ENCODE results near the gene CEACAM19.
"Not testable (repeated sequence)": the region's sequence is repeated elsewhere in the genome, so short reads cannot be mapped to it uniquely, and the experiment has no call there.

Gene CEACAM19

GRCh38 chr19:44703336-44704078 lies 32.2 kb downstream of the CEACAM19 start:
- TF ChIP-seq, protein P1, sequence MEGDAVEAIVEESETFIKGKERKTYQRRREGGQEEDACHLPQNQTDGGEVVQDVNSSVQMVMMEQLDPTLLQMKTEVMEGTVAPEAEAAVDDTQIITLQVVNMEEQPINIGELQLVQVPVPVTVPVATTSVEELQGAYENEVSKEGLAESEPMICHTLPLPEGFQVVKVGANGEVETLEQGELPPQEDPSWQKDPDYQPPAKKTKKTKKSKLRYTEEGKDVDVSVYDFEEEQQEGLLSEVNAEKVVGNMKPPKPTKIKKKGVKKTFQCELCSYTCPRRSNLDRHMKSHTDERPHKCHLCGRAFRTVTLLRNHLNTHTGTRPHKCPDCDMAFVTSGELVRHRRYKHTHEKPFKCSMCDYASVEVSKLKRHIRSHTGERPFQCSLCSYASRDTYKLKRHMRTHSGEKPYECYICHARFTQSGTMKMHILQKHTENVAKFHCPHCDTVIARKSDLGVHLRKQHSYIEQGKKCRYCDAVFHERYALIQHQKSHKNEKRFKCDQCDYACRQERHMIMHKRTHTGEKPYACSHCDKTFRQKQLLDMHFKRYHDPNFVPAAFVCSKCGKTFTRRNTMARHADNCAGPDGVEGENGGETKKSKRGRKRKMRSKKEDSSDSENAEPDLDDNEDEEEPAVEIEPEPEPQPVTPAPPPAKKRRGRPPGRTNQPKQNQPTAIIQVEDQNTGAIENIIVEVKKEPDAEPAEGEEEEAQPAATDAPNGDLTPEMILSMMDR (IDR thresholded peaks at IDR 0.05; ENCODE audit: low read depth, low read length), result no peak

GRCh38 chr19:44704982-44705381 lies 33.7 kb downstream of the CEACAM19 start:
- TF ChIP-seq, protein P1 (IDR thresholded peaks at IDR 0.05; ENCODE audit: low read depth, low read length), result no peak
- H3K4me3 ChIP-seq (ENCODE audit: low read depth, low read length), result no peak overlapping the region

More at GRCh38 chr19:44703336-44704078, 32.2 kb downstream of the CEACAM19 start:
- H3K4me3 ChIP-seq (ENCODE audit: low read depth, low read length), result no peak overlapping the region

- H3K4me3 ChIP-seq (ENCODE audit: low read depth, low read length), result no peak overlapping the region
- TF ChIP-seq, protein P1 (IDR thresholded peaks at IDR 0.05; ENCODE audit: low read depth, low read length), result no peak
Measured at GRCh38 chr19:44705502-44706010, 34.3 kb downstream of the CEACAM19 start.

- TF ChIP-seq, protein P1 (IDR thresholded peaks at IDR 0.05; ENCODE audit: low read depth, low read length), result no peak
- H3K4me3 ChIP-seq (ENCODE audit: low read depth, low read length), result no peak overlapping the region
Measured at GRCh38 chr19:44706506-44707236, 35.4 kb downstream of the CEACAM19 start.

GRCh38 chr19:44707794-44708193 lies 36.5 kb downstream of the CEACAM19 start:
- TF ChIP-seq, protein P1 (IDR thresholded peaks at IDR 0.05; ENCODE audit: low read depth, low read length), result no peak

GRCh38 chr19:44708940-44709339 lies 37.7 kb downstream of the CEACAM19 start:
- H3K4me3 ChIP-seq (ENCODE audit: low read depth, low read length), result no peak overlapping the region
- TF ChIP-seq, protein P1 (IDR thresholded peaks at IDR 0.05; ENCODE audit: low read depth, low read length), result no peak

More at GRCh38 chr19:44707794-44708193, 36.5 kb downstream of the CEACAM19 start:
- no peak overlapping the region for H3K4me3 ChIP-seq (ENCODE audit: low read depth, low read length)

DNA sequence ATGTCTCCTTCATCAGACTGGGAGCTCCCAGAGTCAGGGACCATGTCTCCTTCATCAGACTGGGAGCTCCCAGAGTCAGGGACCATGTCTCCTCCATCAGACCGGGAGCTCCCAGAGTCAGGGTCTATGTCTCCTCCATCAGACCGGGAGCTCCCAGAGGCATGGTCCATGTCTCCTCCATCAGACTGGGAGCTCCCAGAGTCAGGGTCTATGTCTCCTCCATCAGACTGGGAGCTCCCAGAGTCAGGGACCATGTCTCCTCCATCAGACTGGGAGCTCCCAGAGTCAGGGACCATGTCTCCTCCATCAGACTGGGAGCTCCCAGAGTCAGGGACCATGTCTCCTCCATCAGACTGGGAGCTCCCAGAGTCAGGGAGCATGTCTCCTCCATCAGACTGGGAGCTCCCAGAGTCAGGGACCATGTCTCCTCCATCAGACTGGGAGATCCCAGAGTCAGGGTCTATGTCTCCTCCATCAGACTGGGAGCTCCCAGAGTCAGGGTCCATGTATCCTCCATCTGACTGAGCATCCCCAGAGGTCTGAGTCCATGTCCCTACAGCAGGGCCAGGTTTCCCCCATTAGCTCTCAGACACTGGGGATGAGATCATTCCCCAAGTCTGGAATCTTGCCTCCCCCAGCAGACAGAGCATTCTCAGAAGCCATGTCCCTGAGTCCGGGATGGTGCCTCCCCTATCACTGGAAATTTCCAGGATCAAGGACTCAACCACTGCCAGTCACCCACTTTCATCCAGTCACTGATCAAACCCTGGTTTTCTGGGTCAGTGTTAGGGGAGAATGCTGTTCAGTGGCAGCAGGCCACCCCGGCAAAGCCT lies 38.4 kb downstream of the CEACAM19 start:
- H3K4me3 ChIP-seq (ENCODE audit: low read depth, low read length), result not testable (repeated sequence)

All from WI38 (cell line).